K562 treated with DMSO at 1 percent for 48 hours (cell line): ENCODE measurements around the gene PNMA1. TPM values are rescaled to one million over a fixed set of nuclear protein-coding genes. Genes with fewer than 3 reads are reported as not detected.

Source experiments
- total RNA-seq: library from RNA; unstranded; fragments of 300-600 nt; gene quantifications from 2 replicates; pipeline ENCODE4 v1.2.3, GENCODE V29; 2022; ENCODE audit warnings: low replicate concordance; ENCODE audit errors: extremely low read depth

The PNMA1 gene
- total RNA-seq = not detected in 2 replicates

GRCh38 chr14:73713803-73714655 is at the start of gene PNMA1:
PNMA1 (minus strand) TSS chr14:73714384; CDS start chr14:73713639, 745 bp downstream.

Other genes starting within 250 kb of the PNMA1 start
- not detected in 2 replicates for gene RIOX1, start 223.5 kb downstream of the PNMA1 start, total RNA-seq
- not detected in 2 replicates for gene ACOT1, start 177.2 kb downstream of the PNMA1 start, total RNA-seq
- not detected in 2 replicates for gene HEATR4, start 155.4 kb downstream of the PNMA1 start, total RNA-seq
- gene ACOT2, start 145.2 kb downstream of the PNMA1 start, total RNA-seq = not detected in 2 replicates
- gene ACOT4, start 122.5 kb downstream of the PNMA1 start, total RNA-seq = not detected in 2 replicates
- gene ACOT6, start 101.9 kb downstream of the PNMA1 start, total RNA-seq = not detected in 2 replicates
- gene DNAL1, start 69.4 kb downstream of the PNMA1 start, total RNA-seq = not detected in 2 replicates
- not detected in 2 replicates for gene PTGR2, start 137.4 kb upstream of the PNMA1 start, total RNA-seq
- gene ZNF410, start 172.5 kb upstream of the PNMA1 start, total RNA-seq = not detected in 2 replicates
- gene FAM161B, start 235.7 kb upstream of the PNMA1 start, total RNA-seq = not detected in 2 replicates
- not detected in 2 replicates for gene COQ6, start 235.9 kb upstream of the PNMA1 start, total RNA-seq